Measurements from ENCODE around the gene MTUS2.

The MTUS2 gene

GRCh38 chr13:29508130-29508875 is 688.2 kb downstream of the MTUS2 start:
- peak; percentile 51 to 70 for DNase-seq (ENCODE audit: low read depth in 2 of 2)

GRCh38 chr13:29508876-29509252 is 688.7 kb downstream of the MTUS2 start:
- DNase-seq (ENCODE audit: low read depth in 2 of 2), result no peak

- no peak for DNase-seq (ENCODE audit: low read depth in 2 of 2)
Observed at GRCh38 chr13:29509999-29510589, 690.0 kb downstream of the MTUS2 start.

- DNase-seq (ENCODE audit: low read depth in 2 of 2), result no peak
Observed at GRCh38 chr13:29510651-29511084, 690.5 kb downstream of the MTUS2 start.

- DNase-seq (ENCODE audit: low read depth in 2 of 2), result no peak
Observed at GRCh38 chr13:29511106-29511796, 691.1 kb downstream of the MTUS2 start.

GRCh38 chr13:29511980-29512379 is 691.8 kb downstream of the MTUS2 start:
- DNase-seq (ENCODE audit: low read depth in 2 of 2), result no peak

- DNase-seq (ENCODE audit: low read depth in 2 of 2), result no peak
Observed at GRCh38 chr13:29513002-29513980, 693.2 kb downstream of the MTUS2 start.

- no peak for DNase-seq (ENCODE audit: low read depth in 2 of 2)
Observed at GRCh38 chr13:29513981-29514719, 694.0 kb downstream of the MTUS2 start.

GRCh38 chr13:29514720-29515310 is 694.7 kb downstream of the MTUS2 start:
- DNase-seq (ENCODE audit: low read depth in 2 of 2), result no peak

- no peak for DNase-seq (ENCODE audit: low read depth in 2 of 2)
Observed at GRCh38 chr13:29515372-29515771, 695.2 kb downstream of the MTUS2 start.

GRCh38 chr13:29516012-29516411 is 695.9 kb downstream of the MTUS2 start:
- DNase-seq (ENCODE audit: low read depth in 2 of 2), result no peak

- DNase-seq (ENCODE audit: low read depth in 2 of 2), result no peak
Observed at GRCh38 chr13:29516880-29517279, 696.7 kb downstream of the MTUS2 start.

GRCh38 chr13:29519921-29520320 is 699.8 kb downstream of the MTUS2 start:
- DNase-seq (ENCODE audit: low read depth in 2 of 2), result no peak

GRCh38 chr13:29520671-29521070 is 700.5 kb downstream of the MTUS2 start:
- DNase-seq (ENCODE audit: low read depth in 2 of 2), result no peak

- no peak for DNase-seq (ENCODE audit: low read depth in 2 of 2)
Observed at GRCh38 chr13:29521336-29521735, 701.2 kb downstream of the MTUS2 start.

GRCh38 chr13:29522044-29522685 is 702.0 kb downstream of the MTUS2 start:
- no peak for DNase-seq (ENCODE audit: low read depth in 2 of 2)

- no peak for DNase-seq (ENCODE audit: low read depth in 2 of 2)
Observed at GRCh38 chr13:29523199-29523961, 703.2 kb downstream of the MTUS2 start.

GRCh38 chr13:29524176-29524575 is 704.0 kb downstream of the MTUS2 start:
- no peak for DNase-seq (ENCODE audit: low read depth in 2 of 2)

GRCh38 chr13:29524641-29525040 is 704.5 kb downstream of the MTUS2 start:
- DNase-seq (ENCODE audit: low read depth in 2 of 2), result no peak

Measured in stimulated activated CD8-positive, alpha-beta memory T cell treated with anti-CD3 and anti-CD28 coated beads, Interleukin-7, amount 100 ng/mL, for 1 hour (primary cell).